B cell (primary cell): ENCODE results near the gene LIPG.

ENCODE experiments used
- CTCF ChIP-seq: fragments of 200-600 bp; IDR thresholded peaks from one replicate; pipeline ENCODE4 v1.8.0; 2022; ENCODE audit warnings: antibody characterized with exemption, mild to moderate bottlenecking
- EZH2 ChIP-seq: IDR thresholded peaks from 2 replicates; pipeline ENCODE4 v1.6.1; 2012; ENCODE audit warnings: borderline replicate concordance, low read depth, mild to moderate bottlenecking, moderate library complexity, low read length; ENCODE audit not compliant: insufficient read depth, poor library complexity, severe bottlenecking

GRCh38 chr18:49555641-49556040, 6.2 kb upstream of the LIPG start:
- TF ChIP-seq CTCF = no peak
- no peak for TF ChIP-seq EZH2
